HG02642 (cell line): ENCODE measurements around the gene EVPLL.
"Not testable (repeated sequence)": the region's sequence is repeated elsewhere in the genome, so short reads cannot be mapped to it uniquely, and the experiment has no call there.

Source experiments
- ATAC-seq: cut with Tn5 transposase; IDR thresholded peaks from one replicate; pipeline ENCODE4 v1.9.1; 2021; ENCODE audit warnings: mild to moderate bottlenecking; ENCODE audit not compliant: unreplicated experiment, poor library complexity

EVPLL gene

DNA sequence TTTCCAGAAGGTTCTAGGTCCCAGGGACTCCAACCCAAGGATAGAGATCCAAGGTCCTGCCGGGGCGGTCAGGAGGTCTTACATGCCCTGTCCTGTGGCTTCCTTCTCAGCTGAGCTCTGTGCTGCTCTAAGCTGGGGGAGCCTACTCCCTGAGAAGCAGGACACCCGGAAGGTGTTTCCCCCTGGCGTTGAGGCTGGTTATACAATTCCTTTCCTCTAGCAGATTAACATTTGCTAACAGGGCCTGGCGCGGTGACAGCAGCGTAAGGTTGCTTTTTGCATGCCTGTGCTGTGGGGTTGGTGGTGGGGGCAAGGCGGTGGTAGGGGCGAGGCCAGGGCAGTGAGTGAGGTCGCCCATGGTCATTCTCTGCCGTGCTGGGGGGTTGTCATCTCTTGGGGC is 43.9 kb downstream of the EVPLL start:
- not testable (repeated sequence) for ATAC-seq

DNA sequence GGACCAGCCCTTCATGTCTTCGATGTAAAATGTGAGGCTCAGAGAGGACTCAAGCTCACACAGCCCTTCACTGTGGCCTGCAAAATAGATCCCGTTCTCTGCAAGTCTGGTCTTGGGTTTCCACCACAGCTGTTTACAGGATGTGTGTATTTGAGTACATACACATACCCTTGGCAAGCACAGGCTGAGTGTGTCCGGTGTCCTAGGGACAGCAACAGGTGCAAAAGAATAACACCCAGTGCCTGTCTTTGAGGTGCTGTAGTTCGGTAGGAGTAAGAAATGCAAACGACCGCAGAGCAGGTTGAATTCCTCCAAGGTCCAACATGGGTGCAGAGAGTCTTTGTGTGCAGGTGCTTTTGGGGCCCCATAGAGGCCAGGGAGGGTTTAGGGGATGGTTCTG is 44.9 kb downstream of the EVPLL start:
- not testable (repeated sequence) for ATAC-seq

DNA sequence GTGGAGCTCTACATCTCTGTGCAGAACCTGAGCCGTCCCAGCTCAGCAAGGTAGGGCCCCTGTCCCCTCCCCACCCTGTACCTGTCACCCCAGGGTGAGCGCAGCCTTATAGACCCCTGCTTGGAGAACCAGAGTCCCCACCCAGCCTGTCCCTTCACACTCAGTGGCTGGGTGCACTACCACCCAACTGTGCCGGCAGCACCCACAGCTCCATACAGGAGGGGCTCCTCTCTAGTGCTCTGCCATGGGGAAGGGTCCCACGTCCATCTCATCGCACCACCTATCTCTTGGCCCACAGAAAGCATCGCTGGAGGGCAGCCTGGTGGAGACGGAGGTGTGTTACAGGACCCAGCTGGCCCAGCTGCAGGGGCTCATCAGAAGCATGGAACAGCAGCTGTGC is 45.4 kb downstream of the EVPLL start:
- not testable (repeated sequence) for ATAC-seq

DNA sequence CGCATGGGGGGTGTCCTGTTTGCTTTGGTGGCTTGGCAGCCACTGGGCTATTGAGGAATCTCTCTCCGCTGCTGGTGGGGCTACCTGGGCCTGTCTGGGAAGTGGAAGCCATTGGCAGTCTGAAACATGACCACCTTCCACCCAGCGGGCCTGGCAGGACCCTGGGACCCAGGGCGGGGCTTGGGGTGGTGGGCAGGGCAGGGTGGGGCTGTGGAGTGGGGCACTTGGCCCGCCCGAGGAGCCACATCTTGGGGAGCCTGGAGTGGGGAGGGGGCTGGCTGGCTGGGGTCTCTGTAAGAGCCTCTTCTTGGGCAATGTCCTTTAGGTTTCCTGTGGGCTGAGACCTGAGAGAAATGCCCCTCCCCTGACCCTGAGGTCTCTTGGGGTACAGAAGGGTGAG is 48.0 kb downstream of the EVPLL start:
- ATAC-seq, result not testable (repeated sequence)

DNA sequence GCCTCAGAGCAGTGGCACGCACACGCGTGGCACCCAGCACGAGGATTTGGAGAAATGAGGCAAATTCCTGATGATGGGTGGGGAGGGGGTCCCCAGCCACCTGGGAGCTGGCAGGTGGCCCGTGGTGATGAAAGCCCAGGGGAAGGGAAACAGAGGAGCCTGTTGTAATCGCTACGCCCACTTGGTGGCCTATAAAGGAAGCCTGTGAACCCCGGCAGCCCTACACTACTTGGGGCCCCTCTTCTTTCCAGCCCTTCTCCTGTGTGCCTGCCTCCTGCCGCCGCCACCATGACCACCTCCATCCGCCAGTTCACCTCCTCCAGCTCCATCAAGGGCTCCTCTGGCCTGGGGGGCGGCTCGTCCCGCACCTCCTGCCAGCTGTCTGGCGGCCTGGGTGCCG is 49.1 kb downstream of the EVPLL start:
- not testable (repeated sequence) for ATAC-seq

DNA sequence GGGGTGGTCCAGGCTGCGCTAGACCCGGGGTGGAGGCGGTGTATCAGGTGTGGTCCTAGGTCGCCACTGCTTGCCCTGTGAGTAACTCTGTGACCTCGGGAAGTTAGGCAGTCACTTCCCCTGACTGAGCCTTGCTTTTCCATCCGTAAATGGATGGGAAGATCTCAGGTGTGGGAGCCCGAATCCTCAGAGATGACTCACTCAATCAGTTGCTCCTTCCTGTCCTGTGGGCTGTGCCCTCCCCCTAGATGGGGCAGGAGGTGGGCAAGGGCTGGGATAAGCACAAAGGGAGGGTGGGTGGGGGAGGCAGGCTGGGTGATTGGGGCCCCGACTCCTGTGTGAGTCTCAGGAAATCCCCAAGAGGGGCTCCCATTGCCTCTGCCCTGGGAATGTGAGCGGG is 54.6 kb downstream of the EVPLL start:
- not testable (repeated sequence) for ATAC-seq
